H1 (cell line): ENCODE measurements around the gene AHSP. TPM values are rescaled to one million over a fixed set of nuclear protein-coding genes. Genes with fewer than 3 reads are reported as not detected.

Source experiments
- CTCF ChIA-PET: fragments of 300-600 bp; sonication (Branson Sonifier 250); formaldehyde crosslinking; loops from one replicate; lab custom pipeline; 2021; ENCODE audit not compliant: partially characterized antibody; lab: Charles Lee
- POLR2A ChIA-PET: fragments of 300-600 bp; sonication (Branson Sonifier 250); formaldehyde crosslinking; loops from one replicate; lab custom pipeline; 2021; ENCODE audit warnings: inconsistent platforms; ENCODE audit not compliant: partially characterized antibody; lab: Charles Lee
- DNase-seq, 2 experiments: peaks; one replicate each; pipeline versions ENCODE4 v3.0.0 to v3.0.0-alpha.2; 2010 to 2022; ENCODE audit warnings: low spot score in 2 of 2, low read depth in 1 of 2, mixed read lengths in 1 of 2
- FAIRE-seq: peaks from 2 replicates; lab custom pipeline; 2011; peaks lifted over from hg19 to GRCh38; lab: Jason Lieb, UNC
- H2AFZ ChIP-seq: 2 replicates; pipeline ENCODE4 v1.8.1; 2012; ENCODE audit warnings: low read length, inconsistent platforms
- H2AK5ac ChIP-seq: 2 replicates; pipeline ENCODE4 v1.6.1; 2013; ENCODE audit warnings: low read depth, low read length
- H2BK120ac ChIP-seq: replicated peaks from 2 replicates; pipeline ENCODE3; 2013; ENCODE audit warnings: low read depth, low read length, inconsistent platforms
- H2BK12ac ChIP-seq: 2 replicates; pipeline ENCODE4 v1.6.1; 2013; ENCODE audit warnings: low read depth, low read length
- H2BK15ac ChIP-seq: 2 replicates; pipeline ENCODE4 v1.6.1; 2013; ENCODE audit warnings: low read length
- H2BK20ac ChIP-seq: 2 replicates; pipeline ENCODE4 v1.6.1; 2013; ENCODE audit warnings: low read length
- H2BK5ac ChIP-seq: 2 replicates; pipeline ENCODE4 v1.6.1; 2013; ENCODE audit warnings: low read depth, low read length
- H3K14ac ChIP-seq: 2 replicates; pipeline ENCODE4 v1.6.1; 2013; ENCODE audit warnings: inconsistent platforms; ENCODE audit not compliant: insufficient read length
- H3K18ac ChIP-seq: 2 replicates; pipeline ENCODE4 v1.6.1; 2013; ENCODE audit warnings: low read length; ENCODE audit errors: extremely low read depth
- H3K23ac ChIP-seq: 2 replicates; pipeline ENCODE4 v1.6.1; 2013; ENCODE audit warnings: inconsistent platforms; ENCODE audit not compliant: insufficient read length
- H3K23me2 ChIP-seq: 2 replicates; pipeline ENCODE4 v1.6.1; 2013; ENCODE audit warnings: low read depth, low read length
- H3K27ac ChIP-seq: 2 replicates; pipeline ENCODE4 v1.6.1; 2011; ENCODE audit warnings: low read depth, low read length, inconsistent platforms
- H3K27me3 ChIP-seq, 4 experiments: replicated peaks in 1 of 4; 1 replicate in 1 of 4; 2 replicates in 3 of 4; pipeline versions ENCODE4 v1.6.1 to v1.8.1; 2011 to 2013; ENCODE audit warnings: low read length in 3 of 4, mild to moderate bottlenecking in 3 of 4, inconsistent platforms in 2 of 4, mixed read lengths in 2 of 4, moderate library complexity in 1 of 4; ENCODE audit not compliant: control insufficient read depth in 3 of 4, insufficient read depth in 3 of 4; ENCODE audit errors: extremely low read depth in 1 of 4
- H3K36me3 ChIP-seq, 4 experiments: 2 replicates each; pipeline versions ENCODE4 v1.6.1 to v1.8.1; 2011 to 2013; ENCODE audit warnings: mild to moderate bottlenecking in 4 of 4, low read length in 3 of 4, moderate library complexity in 2 of 4, control low read depth in 1 of 4, inconsistent platforms in 1 of 4; ENCODE audit not compliant: insufficient read depth in 4 of 4, control insufficient read depth in 2 of 4
- H3K4ac ChIP-seq: replicated peaks from 2 replicates; pipeline ENCODE3; 2013; ENCODE audit warnings: low read length, low read depth, mixed read lengths, inconsistent platforms; ENCODE audit not compliant: insufficient read length
- H3K4me1 ChIP-seq, 4 experiments: replicated peaks in 1 of 4; 1 replicate in 1 of 4; 2 replicates in 3 of 4; pipeline versions ENCODE4 v1.6.1 to v1.8.1; 2011 to 2013; ENCODE audit warnings: low read length in 3 of 4, inconsistent platforms in 2 of 4, mixed read lengths in 1 of 4; ENCODE audit not compliant: insufficient read depth in 4 of 4, control insufficient read depth in 3 of 4
- H3K4me2 ChIP-seq, 2 experiments: 2 replicates each; pipeline versions ENCODE4 v1.6.1 to v1.8.1; 2011 to 2013; ENCODE audit warnings: low read depth in 2 of 2, low read length in 2 of 2, control low read depth in 1 of 2, inconsistent platforms in 1 of 2, mild to moderate bottlenecking in 1 of 2; ENCODE audit not compliant: insufficient read depth in 1 of 2
- H3K4me3 ChIP-seq, 4 experiments: fragments of 200-600, 300-600 bp in 1 of 4; sonication (generic), shearing (Covaris generic), sonication (Bioruptor Twin) in 1 of 4; 2 replicates each; pipeline versions ENCODE4 v1.5.1 to v1.8.1; 2011 to 2016; ENCODE audit warnings: low read length in 4 of 4, low read depth in 3 of 4, control low read depth in 2 of 4, inconsistent platforms in 2 of 4, mild to moderate bottlenecking in 2 of 4, mixed read lengths in 1 of 4, moderate library complexity in 1 of 4; ENCODE audit not compliant: insufficient read depth in 2 of 4; ENCODE audit errors: extremely low read depth in 1 of 4
- H3K56ac ChIP-seq: replicated peaks from 2 replicates; pipeline ENCODE3; 2013; ENCODE audit warnings: low read depth, mild to moderate bottlenecking, mixed read lengths, low read length, inconsistent platforms; ENCODE audit not compliant: insufficient read length
- H3K79me1 ChIP-seq: 2 replicates; pipeline ENCODE4 v1.6.1; 2013; ENCODE audit warnings: low read depth, low read length, control low read depth
- H3K79me2 ChIP-seq, 2 experiments: 2 replicates each; pipeline versions ENCODE4 v1.6.1 to v1.8.1; 2012 to 2013; ENCODE audit warnings: low read length in 2 of 2, mild to moderate bottlenecking in 2 of 2, inconsistent platforms in 1 of 2; ENCODE audit not compliant: insufficient read depth in 2 of 2, control insufficient read depth in 1 of 2
- H3K9ac ChIP-seq, 4 experiments: replicated peaks in 1 of 4; 1 replicate in 1 of 4; 2 replicates in 3 of 4; pipeline versions ENCODE4 v1.6.1 to v1.8.1; 2011 to 2013; ENCODE audit warnings: low read depth in 3 of 4, low read length in 3 of 4, control low read depth in 2 of 4, mild to moderate bottlenecking in 2 of 4, moderate library complexity in 2 of 4, inconsistent platforms in 1 of 4; ENCODE audit errors: extremely low read depth in 1 of 4
- H3K9me3 ChIP-seq, 2 experiments: 2 replicates each; pipeline versions ENCODE4 v1.6.1 to v1.8.1; 2012 to 2013; ENCODE audit warnings: mild to moderate bottlenecking in 2 of 2, moderate library complexity in 2 of 2, control low read depth in 1 of 2, inconsistent platforms in 1 of 2, low read depth in 1 of 2, low read length in 1 of 2, mixed read lengths in 1 of 2; ENCODE audit not compliant: insufficient read depth in 2 of 2
- H4K20me1 ChIP-seq, 2 experiments: replicated peaks in 1 of 2; 2 replicates each; pipeline versions ENCODE3 to v1.8.1; 2011 to 2013; ENCODE audit warnings: inconsistent platforms in 2 of 2, low read length in 2 of 2, mild to moderate bottlenecking in 1 of 2; ENCODE audit not compliant: insufficient read depth in 2 of 2, control insufficient read depth in 1 of 2
- H4K5ac ChIP-seq: 2 replicates; pipeline ENCODE4 v1.6.1; 2013; ENCODE audit warnings: low read length, low read depth, mixed read lengths, inconsistent platforms; ENCODE audit not compliant: insufficient read length
- H4K8ac ChIP-seq: 2 replicates; pipeline ENCODE4 v1.8.0; 2013; ENCODE audit warnings: mild to moderate bottlenecking, moderate library complexity, low read length, inconsistent platforms; ENCODE audit not compliant: insufficient read depth; ENCODE audit errors: extremely low read depth
- H4K91ac ChIP-seq: replicated peaks from 2 replicates; pipeline ENCODE3; 2013; ENCODE audit warnings: low read length, mixed read lengths, inconsistent platforms; ENCODE audit not compliant: insufficient read length
- CREB1 ChIP-seq: IDR thresholded peaks from 2 replicates; pipeline ENCODE4 v1.6.1; 2012; ENCODE audit warnings: inconsistent platforms
- KDM4A ChIP-seq: IDR thresholded peaks from one replicate; pipeline ENCODE4 v1.7.1; 2012; ENCODE audit warnings: low read depth, mild to moderate bottlenecking, moderate library complexity, low read length, inconsistent platforms; ENCODE audit not compliant: severe bottlenecking
- MAX ChIP-seq: IDR thresholded peaks from 2 replicates; pipeline ENCODE4 v1.6.1; 2012; ENCODE audit warnings: inconsistent platforms
- POLR2A ChIP-seq, 2 experiments: IDR thresholded peaks; 1 replicate in 1 of 2; 2 replicates in 1 of 2; pipeline ENCODE4 v1.6.1; 2011; ENCODE audit warnings: low read depth in 2 of 2, low read length in 2 of 2, mild to moderate bottlenecking in 2 of 2; ENCODE audit errors: control extremely low read depth in 1 of 2
- POLR2AphosphoS5 ChIP-seq: IDR thresholded peaks from 2 replicates; pipeline ENCODE4 v1.6.1; 2011; ENCODE audit warnings: low read depth, low read length
- RXRA ChIP-seq: IDR thresholded peaks from 2 replicates; pipeline ENCODE4 v1.6.1; 2011; ENCODE audit warnings: low read depth, mild to moderate bottlenecking, low read length, moderate library complexity; ENCODE audit not compliant: insufficient read depth
- SIX5 ChIP-seq: IDR thresholded peaks from 2 replicates; pipeline ENCODE4 v1.6.1; 2011; ENCODE audit warnings: mild to moderate bottlenecking, low read depth, low read length
- TAF1 ChIP-seq: IDR thresholded peaks from 2 replicates; pipeline ENCODE4 v1.6.1; 2011; ENCODE audit warnings: mild to moderate bottlenecking, low read depth, low read length
- WGBS, 2 experiments: shearing (Covaris generic) in 1 of 2; methylation state at CpG; one replicate each; pipeline versions ENCODE4 v1.1.6 to v1.1.7; 2013 to 2015; ENCODE audit warnings: low lambda C conversion rate in 2 of 2, mixed read lengths in 2 of 2, inconsistent platforms in 1 of 2, low coverage in 1 of 2, missing lambda C conversion rate in 1 of 2; ENCODE audit not compliant: insufficient replicate concordance in 2 of 2, insufficient coverage in 1 of 2, insufficient read length in 1 of 2; ENCODE audit errors: extremely low coverage in 1 of 2, missing lambda C conversion rate in 1 of 2; 5-methylcytosine and 5-hydroxymethylcytosine counted together
- polyA plus RNA-seq, 7 experiments: library from polyadenylated mRNA; depleted of rRNA in 3 of 7; stranded (reverse) in 5 of 7; unstranded in 2 of 7; fragments of >200 nt in 5 of 7; fragments of 200-250 nt in 2 of 7; gene quantifications; 1 replicate in 5 of 7; 2 replicates in 1 of 7; 4 replicates in 1 of 7; pipeline versions ENCODE4 v1.2.1 to v1.2.3, GENCODE V29; 2011 to 2013; ENCODE audit warnings: missing spikeins in 2 of 7, mixed read lengths in 2 of 7
- total RNA-seq: library from RNA; stranded (reverse); fragmentation: NEBNext Ultra II Directional; extraction: Animal tissue kit (Norgen Biotek cat#: 25700); gene quantifications from 2 replicates; pipeline ENCODE4 v1.2.1, GENCODE V29; 2021

AHSP gene
- total and polyA plus RNA-seq, 2 of the 8 experiments (the other 6 are each of a cell fraction or from before 2014, with no cell fraction given), result 0.91 to 15.3 TPM

GRCh38 chr16:31487720-31488467 is 39.8 kb upstream of the AHSP start:
- Histone ChIP-seq H4K91ac (peak overlapping the region; percentile 91), H3K56ac (no peak overlapping the region), H2BK12ac (0 out of 2 replicates have a peak overlapping the region, but pooled peaks have one; percentile 60), H4K8ac (peak overlapping the region; percentile 80), H3K36me3 (peaks cover 0 to 3% (median 0%) of the 10 kb centered on the region in 4 experiments; a peak in 2 of 8 replicates), H2BK15ac (no peak overlapping the region), H3K4me1 (peaks cover 0 to 8% (median 5%) of the 10 kb centered on the region in 4 experiments; a peak in 5 of 7 replicates), H3K9ac (peak overlapping the region in 2 of 4 experiments; percentile 16 to 36; a peak in 1 of 7 replicates), H4K20me1 (peaks cover 0 to 18% of the 10 kb centered on the region in 2 experiments), H3K27me3 (peaks cover 14 to 54% (median 42%) of the 10 kb centered on the region in 4 experiments), H3K79me2 (no peaks in the 10 kb centered on the region), H2BK20ac (no peak overlapping the region), H2BK5ac (0 out of 2 replicates have a peak overlapping the region, but pooled peaks have one; percentile 66), H3K14ac (no peak overlapping the region), H2AK5ac (no peak overlapping the region), H3K23me2 (peaks cover 15% of the 10 kb centered on the region), H3K4me3 (peak overlapping the region; percentile 44 to 64 (median 54)), H4K5ac (no peak overlapping the region), H3K79me1 (no peaks in the 10 kb centered on the region), H2BK120ac (no peak overlapping the region), H3K27ac (no peak overlapping the region), H3K23ac (no peak overlapping the region), H3K4ac (no peak overlapping the region), H2AFZ (peak overlapping the region; percentile 76; the same call in 1 of the 2 replicates), H3K9me3 (no peaks in the 10 kb centered on the region), H3K4me2 (peak overlapping the region; percentile 86 to 95), H3K18ac (no peak overlapping the region; the same call in 1 of the 2 replicates)
- 7% methylated on average over 39 of the region's 60 CpGs; no CpG with 5 or more reads in 1 of the 2 experiments for WGBS, 2 experiments
- FAIRE-seq (no peak), DNase-seq (peak in 1 of 2 experiments; percentile 87)
- CTCF ChIA-PET, result interaction anchor here (1.4 to 3.5 kb wide), 6 partner anchors 9 to 222 kb away, joined by 4 to 12 read pairs (median 10); no protein-coding TSS in a partner anchor
- POLR2A ChIA-PET, result interaction anchor here (0.6 to 7.9 kb wide), 14 partner anchors 8 to 521 kb away, joined by 3 to 69 read pairs (median 6); partner anchors contain the start of genes ARMC5 and RUSF1
- peak; percentile 60; the same call in 1 of the 2 replicates for TF ChIP-seq POLR2AphosphoS5
- no peak for TF ChIP-seq RXRA
- TF ChIP-seq KDM4A, result peak; percentile 93
- peak; percentile 10; the same call in 1 of the 2 replicates for TF ChIP-seq CREB1
- 0 out of 2 replicates have a peak, but pooled peaks have one; percentile 14 for TF ChIP-seq TAF1
- TF ChIP-seq MAX, result peak; percentile 39
- peak in 1 of 2 experiments; percentile 5; a peak in 1 of 3 replicates for TF ChIP-seq POLR2A (IDR thresholded peaks at IDR 0.05; ENCODE audit: control extremely low read depth in 1 of 2, low read depth in 2 of 2, low read length in 2 of 2)
- TF ChIP-seq SIX5, result no peak
